Cortex of kidney (tissue), 1 donor: ENCODE measurements around the gene WNK3.
"Not testable (repeated sequence)": the region's sequence is repeated elsewhere in the genome, so short reads cannot be mapped to it uniquely, and the experiment has no call there.

ENCODE experiments used
- DNase-seq: peaks from one replicate; lab custom pipeline; 2025; lab: John Stamatoyannopoulos, UW

WNK3 gene

DNA sequence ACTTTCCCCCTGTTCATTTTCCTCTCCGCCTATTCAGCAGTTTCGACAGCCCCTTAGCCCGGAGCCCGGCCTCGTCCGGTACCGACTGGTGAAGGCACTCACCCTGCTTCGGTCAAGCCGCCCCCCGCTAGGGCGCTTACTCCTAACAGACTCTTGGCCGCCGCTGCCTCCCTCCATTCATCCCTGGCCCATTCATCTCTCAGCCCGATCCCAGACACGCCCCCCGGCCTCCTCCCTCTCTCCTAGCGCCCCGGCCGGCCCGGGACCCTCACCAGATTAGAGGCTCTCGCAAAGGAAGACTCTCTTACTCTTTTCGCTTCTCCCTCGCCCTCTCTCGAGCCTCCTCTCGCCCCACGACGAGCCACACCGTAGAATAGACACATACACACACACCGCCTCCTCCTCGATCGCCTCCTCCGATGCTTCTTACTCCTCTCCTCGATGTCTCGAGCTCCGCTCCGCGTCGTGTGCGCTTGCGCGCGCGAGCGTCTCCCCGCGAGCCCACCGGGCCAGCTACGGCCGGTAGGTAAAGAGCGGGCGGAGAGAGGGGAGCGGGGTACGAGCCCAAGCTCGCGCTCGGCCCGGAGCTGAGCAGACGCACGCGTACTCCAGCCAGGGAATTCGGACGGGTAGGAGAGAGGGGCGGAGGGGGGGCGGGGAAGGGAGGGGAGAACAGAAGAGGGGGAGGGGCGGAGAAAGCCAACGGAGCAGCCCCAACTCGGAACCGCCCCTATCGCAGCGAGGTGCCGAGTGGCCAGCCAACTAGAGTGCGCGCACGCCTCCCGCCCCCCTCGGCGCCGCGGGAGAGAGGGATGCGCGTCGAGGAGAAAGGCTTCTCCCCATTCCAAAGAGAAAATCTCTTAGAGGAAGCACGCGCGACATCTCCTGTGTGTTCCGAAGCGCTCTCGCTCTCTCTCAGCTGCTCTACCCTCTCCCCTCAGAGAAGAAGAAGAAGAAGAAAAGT lies at the start of gene WNK3:
Gene WNK3 (minus strand): TSS at position 633 of the 964 bp plus-strand sequence.
- DNase-seq: no peak

DNA sequence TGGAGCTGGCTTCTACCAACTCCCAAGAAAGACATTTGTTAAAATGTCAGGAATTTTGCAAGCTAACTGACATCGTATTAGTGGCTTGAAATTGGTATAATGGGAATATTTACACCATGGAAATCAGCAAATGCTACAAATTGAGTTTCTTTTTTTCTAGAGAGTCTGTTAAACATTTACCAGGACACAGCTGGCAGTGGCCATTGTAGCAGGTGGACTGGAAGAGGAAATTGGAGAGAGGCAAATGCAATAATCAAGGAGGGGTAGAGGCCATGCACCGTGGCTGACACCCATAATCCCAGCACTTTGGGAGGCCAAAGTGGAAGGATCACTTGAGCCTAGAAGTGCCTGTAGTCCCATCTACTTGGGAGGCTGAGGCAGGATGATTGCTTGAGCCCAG lies 49.4 kb upstream of the WNK3 start:
- no peak for DNase-seq

DNA sequence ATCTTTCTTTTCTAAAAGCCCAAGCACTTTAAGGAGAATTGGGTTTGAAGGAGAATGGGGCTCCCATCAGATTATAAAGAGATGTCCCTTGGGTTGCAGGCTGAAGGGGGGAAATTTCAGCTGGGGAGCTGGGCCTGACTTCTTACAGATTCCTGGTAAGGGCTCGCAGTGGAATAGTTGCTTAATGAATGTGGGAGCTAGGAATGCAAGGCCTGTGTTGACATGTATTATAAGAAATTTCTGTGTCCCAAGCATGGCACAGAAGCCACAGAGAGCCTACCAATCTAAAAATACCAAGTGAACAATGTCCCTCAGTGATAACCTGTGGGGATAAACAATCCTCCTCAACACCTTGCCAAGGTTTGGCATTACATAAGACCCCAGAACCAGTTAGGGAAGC lies 39.3 kb upstream of the WNK3 start:
- no peak for DNase-seq

DNA sequence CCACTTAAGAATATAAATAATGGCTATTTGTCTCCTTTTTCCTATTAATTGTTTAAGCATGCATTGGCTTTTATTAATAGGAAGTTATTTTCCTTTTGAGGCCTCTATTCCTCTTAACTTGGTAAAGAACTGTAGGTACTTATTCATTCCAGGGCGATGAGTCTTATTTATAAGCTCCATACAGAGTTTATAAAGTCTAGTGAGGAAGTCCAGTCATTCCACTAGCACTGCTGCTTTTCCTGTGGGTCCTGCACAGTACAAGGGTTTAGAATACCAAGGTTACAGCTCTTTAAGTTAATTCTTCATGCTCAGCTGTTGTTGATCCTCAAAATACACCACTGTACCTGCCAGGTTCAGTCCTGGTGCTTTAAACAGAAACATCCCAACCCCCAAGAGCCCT lies 28.5 kb upstream of the WNK3 start:
- no peak for DNase-seq

DNA sequence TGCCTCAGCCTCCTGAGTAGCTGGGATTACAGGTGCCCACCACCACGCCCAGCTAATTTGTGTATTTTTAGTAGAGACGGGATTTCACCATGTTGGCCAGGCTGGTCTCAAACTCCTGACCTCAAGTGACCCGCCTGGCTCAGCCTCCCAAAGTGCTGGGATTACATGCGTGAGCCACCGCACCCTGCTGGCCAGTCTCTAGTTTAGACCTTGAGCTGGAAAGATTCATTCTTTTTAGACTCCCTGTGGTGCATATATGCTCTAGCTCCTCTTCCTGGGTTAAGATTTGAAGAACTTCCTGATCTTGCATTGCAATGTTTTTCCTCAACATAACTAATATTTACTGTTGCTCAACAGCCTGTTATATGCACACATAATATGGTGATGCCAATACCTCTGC lies 26.8 kb upstream of the WNK3 start:
- not testable (repeated sequence) for DNase-seq

DNA sequence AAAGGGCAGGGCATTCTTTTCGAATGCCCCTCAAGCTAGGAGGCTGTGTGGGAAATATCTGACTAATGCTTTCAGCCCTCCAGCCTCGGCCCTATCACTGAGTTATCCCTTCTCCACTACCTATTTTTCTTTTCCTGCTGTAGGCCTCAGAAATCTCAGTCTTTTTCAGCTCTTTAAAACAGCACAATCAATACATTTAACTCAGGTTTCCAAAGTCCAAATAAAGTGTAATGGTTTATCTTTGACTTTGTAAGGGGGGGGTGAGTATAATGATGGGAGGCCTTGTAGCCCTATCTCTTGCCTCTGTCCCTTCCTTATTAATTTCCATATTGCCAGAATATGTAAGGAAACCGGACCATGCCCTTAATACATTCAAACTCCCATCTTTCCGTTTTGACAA lies 1.6 kb upstream of the WNK3 start:
- no peak for DNase-seq

DNA sequence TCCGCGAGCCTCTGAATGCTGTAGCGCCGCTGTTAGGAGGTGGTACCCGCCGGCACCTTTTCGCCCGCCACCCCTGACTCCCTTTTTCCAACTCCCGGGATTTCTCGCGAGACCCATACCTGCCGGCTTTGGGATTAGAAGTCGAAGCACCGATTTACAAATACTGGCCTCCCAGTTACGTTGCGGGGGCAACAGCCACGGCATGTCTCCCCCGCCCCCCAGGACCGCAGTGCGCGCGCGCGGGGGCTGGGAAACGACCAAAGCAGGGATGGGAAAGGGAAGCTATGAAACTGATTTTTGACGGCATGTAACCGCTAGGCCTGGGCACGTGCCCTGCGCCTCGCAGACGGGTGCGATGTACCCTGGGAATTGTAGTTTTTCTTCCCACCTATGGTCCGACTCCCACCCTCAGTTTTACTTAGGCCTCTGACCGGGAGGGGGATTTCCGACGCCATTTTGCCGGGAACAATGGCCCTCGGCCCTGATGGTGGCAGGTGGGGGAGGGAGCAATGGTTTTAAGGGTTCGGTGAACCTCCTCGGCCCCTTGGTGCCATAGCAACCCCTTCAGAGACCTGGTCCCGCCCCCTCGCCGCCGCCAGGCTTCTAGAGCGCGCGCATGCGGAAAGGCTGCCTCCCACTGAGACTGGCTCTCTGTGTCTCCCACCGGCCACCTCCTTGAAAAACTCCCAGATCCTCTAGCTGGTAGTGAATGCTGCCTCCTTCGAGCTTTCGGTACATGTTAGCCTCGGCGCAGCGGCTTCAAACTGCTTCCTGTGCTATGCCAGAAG lies 772 bp upstream of the WNK3 start:
- DNase-seq: no peak

DNA sequence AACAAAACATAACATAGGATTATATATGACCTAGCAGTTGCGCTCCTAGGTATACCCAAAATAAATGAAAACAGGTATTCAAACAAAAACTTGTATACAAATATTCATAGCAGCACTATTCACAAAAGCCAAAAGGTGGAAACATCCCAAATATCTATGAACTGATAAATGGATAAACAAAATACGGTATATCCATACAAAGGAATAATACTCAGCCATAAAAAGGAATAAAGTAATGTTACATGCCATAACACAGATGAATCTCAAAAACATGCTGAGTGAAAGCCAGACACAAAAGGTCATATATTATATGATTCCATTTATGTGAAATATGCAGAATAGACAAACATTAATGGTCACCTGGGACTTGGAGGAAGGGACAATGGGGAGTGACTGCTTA lies 5.2 kb downstream of the WNK3 start:
- DNase-seq: no peak

DNA sequence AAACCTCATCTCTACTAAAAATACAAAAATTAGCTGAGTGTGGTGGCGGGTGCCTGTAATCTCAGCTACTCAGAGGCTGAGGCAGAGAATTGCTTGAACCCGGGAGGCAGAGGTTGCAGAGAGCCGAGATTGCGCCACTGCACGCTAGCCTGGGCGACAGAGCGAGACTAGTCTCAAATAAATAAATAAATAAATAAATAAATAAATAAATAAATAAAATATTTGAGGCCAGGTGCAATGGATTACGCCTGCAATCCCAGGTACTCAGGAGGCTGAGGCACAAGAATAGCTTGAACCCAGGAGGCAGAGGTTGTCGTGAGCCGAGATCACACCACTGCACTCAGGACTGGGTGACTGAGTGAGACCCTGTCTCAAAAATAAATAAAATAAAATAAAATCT lies 20.5 kb downstream of the WNK3 start:
- not testable (repeated sequence) for DNase-seq

DNA sequence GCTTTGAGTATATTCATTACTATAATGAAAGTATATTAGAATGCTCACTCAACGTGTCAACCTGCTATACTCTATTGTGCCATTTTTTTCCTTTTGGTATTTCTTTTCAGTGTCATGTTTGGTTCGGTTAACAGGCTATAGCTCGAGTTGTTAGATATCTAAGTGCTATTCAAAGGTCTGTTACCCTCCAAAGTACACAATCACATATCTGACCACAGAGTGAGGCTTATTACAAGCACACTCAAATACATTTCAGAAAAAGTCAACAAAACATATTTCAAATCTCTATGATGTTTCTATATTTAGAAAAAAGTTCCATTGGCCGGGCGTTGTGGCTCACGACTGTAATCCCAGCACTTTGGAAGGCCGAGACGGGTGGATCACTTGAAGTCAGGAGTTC lies 32.8 kb downstream of the WNK3 start:
- DNase-seq: no peak

DNA sequence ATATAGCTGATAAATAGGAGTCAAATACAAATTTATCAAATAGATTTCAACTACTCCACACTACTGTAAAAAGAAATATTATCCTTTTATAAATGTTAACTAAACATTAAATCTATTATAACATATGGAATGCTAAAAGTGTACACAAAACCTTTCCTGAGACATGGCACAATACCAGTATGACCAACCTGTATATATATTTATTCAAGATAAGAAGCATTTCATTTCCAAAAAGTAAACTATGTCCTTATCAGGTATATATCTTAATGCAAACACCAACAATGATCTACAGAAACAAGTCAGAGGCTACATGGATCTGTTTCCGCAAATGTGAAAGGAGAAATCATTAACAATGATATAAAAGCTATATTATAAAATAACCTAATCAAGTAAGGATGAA lies 37.8 kb downstream of the WNK3 start:
- no peak for DNase-seq

DNA sequence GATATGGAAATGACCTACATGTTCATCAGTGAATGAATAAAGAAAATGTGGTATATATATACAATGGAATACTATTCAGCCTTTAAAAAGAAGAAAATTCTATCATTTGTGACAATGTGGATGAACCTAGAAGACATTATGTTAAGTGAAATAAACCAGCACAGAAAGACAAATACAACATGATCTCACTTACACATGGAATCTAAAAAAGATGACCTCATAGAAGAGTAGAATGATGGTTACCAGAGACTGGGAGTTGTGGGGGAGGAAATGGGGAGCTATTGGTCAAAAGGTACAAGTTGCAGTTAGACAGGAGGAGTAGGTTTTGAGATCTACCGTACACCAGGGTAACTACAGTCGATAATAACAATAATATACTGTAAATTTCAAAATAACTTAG lies 51.5 kb downstream of the WNK3 start:
- DNase-seq: no peak

DNA sequence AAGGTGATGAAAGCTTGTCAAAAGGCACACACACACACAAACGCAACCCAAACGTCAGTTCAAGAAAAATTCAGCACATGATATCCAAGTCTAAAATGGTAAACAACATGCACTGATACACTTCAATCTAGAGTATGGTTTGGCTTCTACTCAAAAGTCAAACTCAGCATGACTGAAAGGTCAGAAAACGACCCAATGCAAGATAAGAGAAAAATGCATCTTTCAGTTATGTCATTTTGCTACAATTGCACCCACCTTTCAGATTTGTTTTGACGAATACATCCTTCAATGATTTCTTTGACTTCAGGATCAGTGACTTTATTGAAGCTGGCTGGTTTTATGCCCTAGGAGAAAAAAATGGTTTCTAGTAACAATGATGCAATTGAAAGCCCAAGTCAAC lies 56.3 kb downstream of the WNK3 start:
- DNase-seq: no peak

DNA sequence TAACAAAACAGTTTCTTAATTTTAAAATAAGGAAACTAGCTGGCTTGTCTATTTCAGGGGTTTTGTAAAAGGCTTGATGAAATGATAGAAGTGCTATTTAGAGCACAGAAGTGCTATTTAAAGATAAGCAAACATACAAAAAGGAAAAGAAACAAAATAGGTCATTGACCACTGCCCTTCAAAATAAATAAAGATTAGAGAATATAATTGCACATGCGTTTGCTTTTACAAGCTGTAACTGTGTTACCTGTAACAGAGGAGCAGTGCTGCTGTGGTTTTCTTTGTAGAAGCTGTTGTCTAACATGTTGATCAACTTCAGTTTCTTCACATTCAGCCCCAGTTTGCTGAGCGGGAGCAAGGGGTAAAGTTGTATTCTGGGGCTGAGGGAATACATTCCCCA lies 63.5 kb downstream of the WNK3 start:
- no peak for DNase-seq

DNA sequence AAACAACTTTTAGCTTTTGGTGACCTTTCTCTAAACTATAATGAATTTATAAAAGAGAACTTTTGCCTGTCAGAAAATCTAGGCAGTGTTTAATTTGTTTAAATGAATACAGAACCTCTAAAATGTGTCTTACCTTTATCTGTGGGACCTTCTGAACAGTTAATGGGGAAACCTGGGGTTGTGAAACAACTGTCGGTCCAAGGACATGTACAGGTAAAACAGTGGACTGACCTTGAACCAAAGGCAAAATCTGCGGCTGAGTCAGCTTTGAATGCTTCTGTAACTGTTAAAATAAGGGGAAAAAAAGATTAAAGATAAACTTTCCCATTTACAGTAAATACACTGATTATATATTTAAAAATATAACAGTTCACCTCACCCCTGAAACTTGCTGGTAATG lies 65.1 kb downstream of the WNK3 start:
- DNase-seq: no peak

DNA sequence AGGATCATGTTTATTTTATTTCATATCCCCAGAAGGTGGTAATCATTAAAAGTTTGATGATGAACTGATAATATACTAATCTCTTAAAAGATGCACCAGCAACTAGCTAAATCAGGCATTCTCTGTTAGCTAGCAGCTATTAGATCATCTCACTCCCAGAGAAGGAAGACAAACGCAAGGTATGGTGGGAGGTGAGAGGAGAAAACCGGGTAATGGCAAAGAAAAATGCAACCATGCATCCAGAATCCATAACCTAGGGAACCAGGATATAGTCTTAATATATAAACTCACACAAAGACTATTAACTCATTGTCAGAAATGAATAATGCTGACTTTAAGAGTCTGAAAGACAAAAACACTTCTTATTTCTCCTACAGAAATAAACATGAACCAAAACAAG lies 66.1 kb downstream of the WNK3 start:
- no peak for DNase-seq

DNA sequence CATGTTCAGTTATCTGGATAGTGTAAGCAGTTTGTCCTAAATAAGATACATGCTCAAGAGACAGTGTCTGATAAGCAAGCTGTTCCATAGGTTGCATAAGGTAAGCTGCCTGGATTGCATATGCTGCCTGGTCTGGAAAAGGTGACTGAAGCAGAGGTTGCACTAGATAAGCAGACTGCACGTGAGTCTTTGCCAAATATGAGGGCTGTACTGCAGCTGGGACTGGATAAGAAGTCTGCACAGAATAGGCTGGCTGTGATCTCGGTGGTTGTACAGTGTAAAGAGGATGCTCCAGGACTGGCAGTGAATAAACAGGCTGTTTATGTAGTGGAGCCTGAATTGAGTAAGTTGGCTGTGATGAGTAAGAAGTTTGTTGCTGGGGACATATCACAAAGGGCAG lies 68.9 kb downstream of the WNK3 start:
- DNase-seq: no peak

DNA sequence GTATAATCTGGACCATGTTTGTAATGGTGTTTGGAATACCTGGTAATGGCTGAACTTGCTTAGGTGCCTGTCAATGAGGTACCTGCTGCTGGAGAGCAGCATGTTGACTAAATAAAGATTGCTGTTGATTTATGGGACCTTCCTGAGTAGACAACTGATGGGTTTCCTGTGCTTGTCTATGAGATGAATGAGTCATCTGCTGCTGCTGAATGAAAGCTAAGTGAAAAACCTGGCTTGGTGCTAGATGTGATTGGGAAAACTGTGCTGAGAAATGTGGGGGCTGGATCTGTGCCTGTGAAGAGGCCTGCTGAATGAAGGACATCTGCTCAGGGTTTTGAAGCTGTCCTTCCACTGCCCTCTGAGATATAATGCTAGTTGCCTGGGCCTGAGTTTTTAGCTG lies 69.6 kb downstream of the WNK3 start:
- DNase-seq: no peak

DNA sequence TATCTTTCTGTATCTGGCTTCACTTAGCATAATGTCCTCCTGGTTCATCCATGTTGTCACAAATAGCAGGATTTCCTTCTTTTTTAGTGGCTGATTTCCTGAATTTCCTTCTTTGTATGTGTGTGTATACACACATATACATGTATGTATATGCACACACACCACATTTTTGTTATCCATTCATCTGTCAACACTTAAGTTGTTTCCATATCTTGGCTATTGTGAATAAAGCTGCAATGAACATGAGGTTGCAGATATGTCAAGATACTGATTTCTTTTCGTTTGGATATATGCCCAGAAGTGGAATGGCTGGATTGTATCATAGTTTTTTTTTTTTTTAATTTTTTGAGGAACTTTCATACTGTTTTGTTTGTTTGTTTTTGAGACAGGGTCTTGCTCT lies 76.2 kb downstream of the WNK3 start:
- DNase-seq: no peak

DNA sequence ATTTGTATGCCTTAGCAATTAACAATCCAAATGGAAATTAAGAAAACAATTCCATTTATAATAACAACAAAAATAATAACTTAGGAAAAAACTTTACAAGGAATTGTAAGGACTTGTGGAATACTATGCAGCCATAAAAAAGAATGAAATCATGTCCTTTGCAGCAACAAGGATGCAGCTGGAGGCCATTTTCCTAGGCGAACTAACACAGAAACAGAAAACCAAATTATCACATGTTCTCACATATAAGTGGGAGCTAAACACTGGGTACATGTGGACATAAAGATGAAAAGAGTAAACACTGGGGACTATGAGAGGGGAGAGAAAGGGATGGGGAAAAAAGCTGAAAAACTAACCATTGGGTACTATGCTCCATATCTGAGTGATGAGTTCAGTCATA lies 77.4 kb downstream of the WNK3 start:
- DNase-seq: no peak

DNA sequence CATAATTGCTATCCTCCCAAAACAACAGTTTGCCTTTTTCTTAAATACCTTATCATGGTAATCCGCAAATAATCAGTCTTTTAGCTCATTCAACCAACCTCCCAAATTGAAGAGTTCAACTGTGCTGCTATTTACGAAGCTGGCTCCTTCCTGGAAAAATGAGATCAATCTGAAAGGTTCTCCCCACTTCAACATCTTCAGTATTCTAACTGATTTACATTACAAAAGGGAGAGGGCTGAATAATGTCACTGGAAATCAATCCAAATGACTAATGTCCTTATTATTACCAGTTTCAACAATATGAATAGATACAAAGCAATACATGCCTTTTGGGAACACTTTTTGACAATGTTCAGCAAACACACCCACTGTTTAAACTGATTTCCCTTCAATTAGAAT lies 86.2 kb downstream of the WNK3 start:
- no peak for DNase-seq

DNA sequence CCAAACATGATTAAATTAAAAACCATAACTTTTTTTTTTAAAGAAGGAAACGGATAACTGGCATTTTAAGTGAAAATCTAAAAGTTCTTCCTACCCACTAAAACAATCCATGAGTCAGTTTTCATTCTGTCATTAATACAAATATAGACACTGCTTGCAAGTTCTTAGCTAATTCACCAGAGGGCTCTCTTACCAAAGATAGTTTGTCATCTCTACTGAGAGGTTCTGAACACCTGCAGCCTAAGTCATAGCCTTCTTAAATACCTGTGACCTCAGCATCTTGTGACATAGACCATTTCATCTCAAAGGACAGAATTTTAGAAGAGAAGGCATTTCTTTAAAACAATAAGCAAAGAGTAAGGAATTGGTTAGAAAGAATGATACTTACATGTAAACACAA lies 109.5 kb downstream of the WNK3 start:
- DNase-seq: no peak

DNA sequence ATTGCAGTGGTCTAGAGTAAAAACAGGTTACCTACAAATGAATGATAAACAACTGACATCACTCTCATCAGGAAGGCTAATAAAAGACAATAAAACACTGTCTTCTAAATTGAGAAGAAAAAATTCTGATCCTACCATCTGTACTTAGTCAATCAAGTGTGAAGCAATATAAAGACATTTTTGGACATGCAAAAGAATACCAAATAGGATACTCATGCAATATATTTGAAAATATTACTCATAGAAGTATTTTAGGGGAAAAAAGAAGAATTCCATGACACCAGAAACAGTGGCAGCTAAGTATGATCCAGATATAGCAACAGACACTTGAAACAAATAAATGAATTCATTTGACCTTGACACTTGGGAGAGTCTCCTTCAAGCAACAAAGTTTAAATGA lies 111.0 kb downstream of the WNK3 start:
- no peak for DNase-seq
